Adrenal gland (tissue), 5 donors: ENCODE results near the gene WDR35.

Experiments used
- CTCF ChIP-seq, 6 experiments: fragments of 450-650 bp in 4 of 6; fragments of 200-600 bp in 2 of 6; sonication (generic) in 1 of 6; IDR thresholded peaks; 1 replicate in 5 of 6; 2 replicates in 1 of 6; pipeline versions ENCODE4 v1.5.1 to v1.8.0; 2016 to 2021; ENCODE audit warnings: antibody characterized with exemption in 6 of 6, mild to moderate bottlenecking in 2 of 6, moderate library complexity in 1 of 6
- POLR2A ChIP-seq, 2 donors: fragments of 450-650 bp; IDR thresholded peaks; one replicate each; pipeline ENCODE4 v1.6.1; 2017; ENCODE audit warnings: antibody characterized with exemption in 2 of 2, mild to moderate bottlenecking in 2 of 2, moderate library complexity in 1 of 2
- donor health status: DM: no; HTN: no; CAD: no.

GRCh38 chr2:19988600-19988999, 1.3 kb downstream of the WDR35 start:
- TF ChIP-seq CTCF (IDR thresholded peaks at IDR 0.05) (no peak), POLR2A (IDR thresholded peaks at IDR 0.05) (no peak)
